WTC11 (cell line): ENCODE results near the gene NDUFA13. TPM values are rescaled to one million over a fixed set of nuclear protein-coding genes. Genes with fewer than 3 reads are reported as not detected.

ENCODE experiments used
- ATAC-seq: fragments of 200-7000 bp; cut with Tn5 transposase; 2 replicates; pipeline ENCODE4 v1.10.0; 2021; ENCODE audit warnings: mild to moderate bottlenecking, moderate library complexity
- CTCF ChIA-PET: fragments of 300-600 bp; sonication (Branson Sonifier 250); formaldehyde crosslinking; loops from one replicate; lab custom pipeline; 2021; ENCODE audit warnings: antibody characterized with exemption; lab: Charles Lee
- POLR2A ChIA-PET: fragments of 350-600 bp; sonication (Branson Sonifier 250); formaldehyde crosslinking; loops from one replicate; lab custom pipeline; 2021; ENCODE audit warnings: antibody characterized with exemption; lab: Charles Lee
- DNase-seq: peaks from one replicate; pipeline ENCODE4 v3.0.0; 2021; ENCODE audit warnings: low spot score
- H3K27ac Mint-ChIP-seq: 2 replicates; pipeline ENCODE4 v1.8.0; 2021; ENCODE audit warnings: mixed read lengths
- H3K27me3 Mint-ChIP-seq: 2 replicates; pipeline ENCODE4 v1.8.0; 2021; ENCODE audit warnings: low read depth, mild to moderate bottlenecking, moderate library complexity, mixed read lengths
- H3K36me3 Mint-ChIP-seq: 2 replicates; pipeline ENCODE4 v1.8.0; 2021; ENCODE audit warnings: mixed read lengths
- H3K4me1 Mint-ChIP-seq: 2 replicates; pipeline ENCODE4 v1.8.0; 2022; ENCODE audit warnings: mixed read lengths
- H3K4me3 Mint-ChIP-seq: 2 replicates; pipeline ENCODE4 v1.8.0; 2021; ENCODE audit warnings: mild to moderate bottlenecking, moderate library complexity, mixed read lengths
- H3K9me3 Mint-ChIP-seq: 2 replicates; pipeline ENCODE4 v1.8.0; 2021; ENCODE audit warnings: mixed read lengths
- AR ChIP-seq: fragments of 250-450 bp; sonication (Bioruptor Pico); IDR thresholded peaks from 2 replicates; pipeline ENCODE4 v1.9.0; 2021; ENCODE audit warnings: mild to moderate bottlenecking
- CDX4 ChIP-seq: fragments of 250-450 bp; sonication (Bioruptor Pico); IDR thresholded peaks from 2 replicates; pipeline ENCODE4 v1.9.0; 2021; ENCODE audit warnings: moderate library complexity, mild to moderate bottlenecking, inconsistent platforms, borderline replicate concordance
- E2F4 ChIP-seq: sonication (generic); formaldehyde crosslinking; IDR thresholded peaks from 2 replicates; pipeline ENCODE4 v1.8.1; 2022; ENCODE audit warnings: low read depth, mild to moderate bottlenecking, moderate library complexity, missing genetic modification reagents, borderline replicate concordance
- ELF4 ChIP-seq: sonication (generic); formaldehyde crosslinking; IDR thresholded peaks from 2 replicates; pipeline ENCODE4 v1.8.1; 2022; ENCODE audit warnings: low read depth, mild to moderate bottlenecking, moderate library complexity, missing genetic modification reagents
- EMX1 ChIP-seq: fragments of 250-450 bp; sonication (Bioruptor Pico); IDR thresholded peaks from 2 replicates; pipeline ENCODE4 v1.8.0; 2021; ENCODE audit warnings: mild to moderate bottlenecking
- NFATC4 ChIP-seq: fragments of 250-450 bp; sonication (Bioruptor Pico); IDR thresholded peaks from 2 replicates; pipeline ENCODE4 v1.9.0; 2021; ENCODE audit warnings: mild to moderate bottlenecking
- NFE2L1 ChIP-seq: sonication (generic); formaldehyde crosslinking; IDR thresholded peaks from 2 replicates; pipeline ENCODE4 v1.8.1; 2023; ENCODE audit warnings: missing genetic modification reagents
- NR3C1 ChIP-seq: sonication (generic); formaldehyde crosslinking; conservative IDR thresholded peaks from 2 replicates; pipeline ENCODE4 v1.8.1; 2023; ENCODE audit warnings: low read depth, mild to moderate bottlenecking, missing genetic modification reagents
- PREB ChIP-seq: sonication (generic); formaldehyde crosslinking; IDR thresholded peaks from 2 replicates; pipeline ENCODE4 v1.8.1; 2022; ENCODE audit warnings: mild to moderate bottlenecking, missing genetic modification reagents, moderate library complexity, borderline replicate concordance
- SMAD4 ChIP-seq: sonication (generic); formaldehyde crosslinking; IDR thresholded peaks from 2 replicates; pipeline ENCODE4 v1.8.0; 2022; ENCODE audit warnings: mild to moderate bottlenecking, missing genetic modification reagents
- SOX15 ChIP-seq: fragments of 250-450 bp; sonication (Bioruptor Pico); IDR thresholded peaks from 2 replicates; pipeline ENCODE4 v1.9.0; 2021; ENCODE audit warnings: mild to moderate bottlenecking
- USF2 ChIP-seq: sonication (generic); formaldehyde crosslinking; IDR thresholded peaks from 2 replicates; pipeline ENCODE4 v1.8.1; 2023; ENCODE audit warnings: mild to moderate bottlenecking, missing genetic modification reagents, moderate library complexity
- ZBTB21 ChIP-seq: sonication (generic); formaldehyde crosslinking; IDR thresholded peaks from 2 replicates; pipeline ENCODE4 v1.8.1; 2023; ENCODE audit warnings: mild to moderate bottlenecking, missing genetic modification reagents, borderline replicate concordance
- ZNF138 ChIP-seq: sonication (generic); formaldehyde crosslinking; conservative IDR thresholded peaks from 2 replicates; pipeline ENCODE4 v1.8.1; 2022; ENCODE audit warnings: mild to moderate bottlenecking, moderate library complexity, missing genetic modification reagents
- ZNF232 ChIP-seq: sonication (generic); formaldehyde crosslinking; IDR thresholded peaks from 2 replicates; pipeline ENCODE4 v1.8.0; 2022; ENCODE audit warnings: mild to moderate bottlenecking, missing genetic modification reagents
- ZNF317 ChIP-seq: sonication (generic); formaldehyde crosslinking; IDR thresholded peaks from 2 replicates; pipeline ENCODE4 v1.8.1; 2023; ENCODE audit warnings: low read depth, mild to moderate bottlenecking, moderate library complexity, missing genetic modification reagents, borderline replicate concordance
- ZNF416 ChIP-seq: fragments of 250-450 bp; sonication (Bioruptor Pico); IDR thresholded peaks from 2 replicates; pipeline ENCODE4 v1.9.0; 2021; ENCODE audit warnings: mild to moderate bottlenecking, inconsistent platforms
- ZNF425 ChIP-seq: fragments of 250-450 bp; sonication (Bioruptor Pico); conservative IDR thresholded peaks from 2 replicates; pipeline ENCODE4 v1.9.0; 2021; ENCODE audit warnings: mild to moderate bottlenecking
- total RNA-seq: library from RNA; stranded (reverse); gene quantifications from 3 replicates; pipeline ENCODE4 v1.2.3, GENCODE V29; 2021
- TF ChIP-seq, protein P1 (sequence below): sonication (generic); formaldehyde crosslinking; IDR thresholded peaks from 2 replicates; pipeline ENCODE4 v1.8.1; 2022; ENCODE audit warnings: mild to moderate bottlenecking, moderate library complexity, missing genetic modification reagents
- TF ChIP-seq, protein P2 (sequence below): sonication (generic); formaldehyde crosslinking; IDR thresholded peaks from 2 replicates; pipeline ENCODE4 v1.8.0; 2023; ENCODE audit warnings: missing genetic modification reagents

NDUFA13 gene
- total RNA-seq, 1 experiment from 2014 or later, result 519 TPM

DNA sequence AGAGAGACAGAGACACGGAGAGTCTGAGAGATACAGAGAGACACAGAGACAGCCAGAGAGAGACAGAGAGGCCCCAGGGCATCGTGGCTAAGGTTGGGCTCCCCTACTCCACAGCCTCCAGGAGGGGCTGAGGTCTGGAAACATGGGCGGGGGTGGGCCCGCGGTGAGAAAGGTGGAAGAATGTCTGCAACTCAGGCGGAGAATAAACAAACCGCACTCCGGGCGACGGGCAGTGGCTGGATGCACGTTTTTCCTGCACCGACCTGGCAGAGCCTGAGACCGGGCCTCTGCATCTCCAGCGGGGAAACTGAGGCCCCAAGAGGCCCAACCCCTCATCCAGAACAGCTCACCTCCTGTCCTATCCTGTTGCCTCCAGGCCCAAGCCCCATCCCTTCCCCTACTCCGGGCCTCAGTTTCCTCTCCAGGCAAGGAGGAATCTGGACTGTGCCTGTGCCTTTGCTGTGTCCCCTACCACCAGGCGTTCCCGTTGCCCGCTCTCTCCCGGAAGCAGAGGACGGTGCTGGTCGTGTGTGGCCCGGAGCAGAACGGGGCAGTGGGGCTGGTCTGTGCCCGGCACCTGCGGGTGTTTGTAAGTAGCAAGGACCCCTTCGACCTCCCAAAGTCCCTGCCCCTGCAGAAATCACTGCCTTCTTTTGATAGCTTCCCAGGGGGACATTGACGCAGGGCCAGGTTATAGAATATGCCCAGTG is 18.7 kb downstream of the NDUFA13 start:
- CTCF ChIA-PET, result interaction anchor here (0.8 to 14.4 kb wide), 3 partner anchors 19 to 109 kb away, joined by 3 to 408 read pairs (median 4); partner anchors contain the start of gene GMIP
- ATAC-seq, result no peak
- Mint-ChIP-seq H3K4me3 (no peak overlapping the region), H3K9me3 (no peaks in the 10 kb centered on the region), H3K4me1 (peaks cover 24% of the 10 kb centered on the region), H3K36me3 (no peaks in the 10 kb centered on the region), H3K27me3 (peaks cover 28% of the 10 kb centered on the region), H3K27ac (no peak overlapping the region)
- no peak for DNase-seq
- TF ChIP-seq ZNF425 (CRISPR knock-in tag), result no peak
- TF ChIP-seq PREB, result no peak
- TF ChIP-seq ZBTB21 (CRISPR knock-in tag), result no peak
- TF ChIP-seq SOX15 (CRISPR knock-in tag), result no peak
- TF ChIP-seq AR (CRISPR knock-in tag), result no peak
- TF ChIP-seq USF2 (CRISPR knock-in tag), result no peak
- TF ChIP-seq, protein P1, sequence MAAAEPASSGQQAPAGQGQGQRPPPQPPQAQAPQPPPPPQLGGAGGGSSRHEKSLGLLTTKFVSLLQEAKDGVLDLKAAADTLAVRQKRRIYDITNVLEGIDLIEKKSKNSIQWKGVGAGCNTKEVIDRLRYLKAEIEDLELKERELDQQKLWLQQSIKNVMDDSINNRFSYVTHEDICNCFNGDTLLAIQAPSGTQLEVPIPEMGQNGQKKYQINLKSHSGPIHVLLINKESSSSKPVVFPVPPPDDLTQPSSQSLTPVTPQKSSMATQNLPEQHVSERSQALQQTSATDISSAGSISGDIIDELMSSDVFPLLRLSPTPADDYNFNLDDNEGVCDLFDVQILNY (CRISPR knock-in tag), result no peak
- TF ChIP-seq, protein P2, sequence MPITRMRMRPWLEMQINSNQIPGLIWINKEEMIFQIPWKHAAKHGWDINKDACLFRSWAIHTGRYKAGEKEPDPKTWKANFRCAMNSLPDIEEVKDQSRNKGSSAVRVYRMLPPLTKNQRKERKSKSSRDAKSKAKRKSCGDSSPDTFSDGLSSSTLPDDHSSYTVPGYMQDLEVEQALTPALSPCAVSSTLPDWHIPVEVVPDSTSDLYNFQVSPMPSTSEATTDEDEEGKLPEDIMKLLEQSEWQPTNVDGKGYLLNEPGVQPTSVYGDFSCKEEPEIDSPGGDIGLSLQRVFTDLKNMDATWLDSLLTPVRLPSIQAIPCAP, result no peak
- no peak for TF ChIP-seq ZNF232
- no peak for TF ChIP-seq ELF4 (CRISPR knock-in tag)
- no peak for TF ChIP-seq ZNF317 (CRISPR knock-in tag)
- TF ChIP-seq EMX1, result no peak
- POLR2A ChIA-PET, result interaction anchor here (0.6 kb wide), 1 partner anchor 73 kb away, joined by 3 read pairs; no protein-coding TSS in a partner anchor

DNA sequence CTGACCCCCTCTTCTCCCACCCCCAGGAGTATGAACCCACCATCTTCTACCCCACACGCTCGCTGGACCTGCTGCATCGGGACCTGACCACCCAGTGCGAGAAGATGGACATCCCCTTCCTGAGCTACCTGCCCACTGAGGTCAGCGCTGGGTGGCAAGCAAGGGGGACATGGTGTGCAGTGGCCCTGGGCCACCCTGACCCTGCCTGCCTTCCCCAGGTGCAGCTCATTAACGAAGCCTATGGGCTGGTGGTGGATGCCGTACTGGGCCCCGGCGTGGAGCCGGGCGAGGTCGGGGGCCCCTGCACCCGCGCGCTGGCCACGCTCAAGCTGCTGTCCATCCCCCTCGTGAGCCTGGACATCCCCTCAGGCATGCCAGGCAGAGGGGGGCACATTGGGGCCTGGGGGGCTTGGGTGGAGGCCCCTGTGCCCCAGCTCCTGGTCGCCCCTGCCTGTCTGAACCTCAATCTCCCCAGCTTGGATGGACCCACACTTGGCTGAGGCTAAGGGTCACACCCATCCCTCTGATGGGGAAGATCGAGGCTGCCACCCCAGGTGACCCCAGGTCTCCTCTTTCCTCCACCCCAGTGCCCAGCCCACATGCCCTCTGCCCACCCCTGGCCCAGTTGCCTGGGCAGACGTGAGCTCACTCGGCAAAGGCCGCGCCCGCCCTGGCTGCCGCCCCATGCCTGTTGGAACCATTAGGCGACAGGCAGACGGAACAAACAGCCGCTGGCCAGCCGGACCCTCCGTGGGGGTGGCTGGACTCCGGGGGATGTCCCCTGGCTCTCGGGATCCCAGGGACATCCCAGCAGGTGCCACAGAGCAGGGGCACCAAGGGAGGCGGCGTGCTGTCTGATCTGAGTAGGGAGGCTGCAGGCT is 19.5 kb downstream of the NDUFA13 start:
- H3K4me3 Mint-ChIP-seq, result no peak overlapping the region
- CTCF ChIA-PET, result interaction anchor here (0.8 to 14.4 kb wide), 3 partner anchors 18 to 108 kb away, joined by 3 to 408 read pairs (median 4); partner anchors contain the start of gene GMIP
- POLR2A ChIA-PET, result interaction anchor here (0.5 to 1.5 kb wide), 2 partner anchors 17 to 86 kb away, joined by 3 read pairs; no protein-coding TSS in a partner anchor
- H3K36me3 Mint-ChIP-seq, result no peaks in the 10 kb centered on the region
- H3K4me1 Mint-ChIP-seq, result peaks cover 21% of the 10 kb centered on the region
- peaks cover 33% of the 10 kb centered on the region for H3K27me3 Mint-ChIP-seq
- DNase-seq, result no peak
- no peak for ATAC-seq
- no peak overlapping the region for H3K27ac Mint-ChIP-seq
- H3K9me3 Mint-ChIP-seq, result no peaks in the 10 kb centered on the region
- TF ChIP-seq E2F4 (CRISPR knock-in tag) (no peak), CDX4 (CRISPR knock-in tag) (no peak), ZNF416 (CRISPR knock-in tag) (no peak), SMAD4 (CRISPR knock-in tag) (no peak), NFATC4 (CRISPR knock-in tag) (no peak), ZNF138 (CRISPR knock-in tag) (no peak), NR3C1 (CRISPR knock-in tag) (no peak), ZNF232 (no peak), NFE2L1 (CRISPR knock-in tag) (no peak)
